Stimulated activated CD8-positive, alpha-beta memory T cell treated with anti-CD3 and anti-CD28 coated beads, Interleukin-7, amount 100 ng/mL, for 1 hour (primary cell): ENCODE results near the gene KIAA0232.
"Not testable (repeated sequence)": the region's sequence is repeated elsewhere in the genome, so short reads cannot be mapped to it uniquely, and the experiment has no call there.

Experiments
- DNase-seq, 2 donors: peaks; one replicate each; pipeline ENCODE4 v3.0.0-alpha.2; 2020; ENCODE audit warnings: low read depth in 2 of 2

KIAA0232 gene

DNA sequence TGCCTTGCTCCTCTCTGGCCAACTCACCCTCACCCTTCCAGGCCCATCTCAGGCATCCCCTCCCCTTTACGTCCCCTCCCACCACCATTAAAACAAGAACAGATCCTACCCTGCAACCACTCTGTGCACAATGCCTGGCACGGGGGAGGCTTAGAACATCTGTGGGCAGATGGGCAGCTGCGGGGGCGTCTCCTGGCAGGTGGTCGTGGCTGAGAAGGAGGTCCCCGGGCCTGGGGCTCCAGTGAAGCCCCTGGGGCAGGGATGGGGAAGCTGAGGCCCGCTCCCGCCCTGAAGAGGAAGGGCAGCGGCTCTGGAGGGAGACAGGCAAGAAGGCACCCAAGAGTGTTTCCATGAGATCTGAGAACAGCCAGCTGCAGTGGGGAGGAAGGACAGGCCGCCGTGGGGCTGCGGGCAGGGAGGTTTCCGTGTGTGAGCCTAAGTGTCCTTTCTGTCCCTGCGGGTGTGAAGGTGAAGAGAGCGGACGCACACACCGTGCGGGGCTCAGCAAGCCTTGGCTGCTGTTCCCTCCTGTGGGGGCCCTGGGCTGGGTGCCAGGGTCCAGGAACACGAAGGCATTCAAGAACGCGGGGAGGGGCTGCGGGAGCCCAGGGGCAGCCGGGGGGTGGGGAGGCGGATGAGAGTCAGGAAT lies 119.3 kb downstream of the KIAA0232 start:
- no peak for DNase-seq

DNA sequence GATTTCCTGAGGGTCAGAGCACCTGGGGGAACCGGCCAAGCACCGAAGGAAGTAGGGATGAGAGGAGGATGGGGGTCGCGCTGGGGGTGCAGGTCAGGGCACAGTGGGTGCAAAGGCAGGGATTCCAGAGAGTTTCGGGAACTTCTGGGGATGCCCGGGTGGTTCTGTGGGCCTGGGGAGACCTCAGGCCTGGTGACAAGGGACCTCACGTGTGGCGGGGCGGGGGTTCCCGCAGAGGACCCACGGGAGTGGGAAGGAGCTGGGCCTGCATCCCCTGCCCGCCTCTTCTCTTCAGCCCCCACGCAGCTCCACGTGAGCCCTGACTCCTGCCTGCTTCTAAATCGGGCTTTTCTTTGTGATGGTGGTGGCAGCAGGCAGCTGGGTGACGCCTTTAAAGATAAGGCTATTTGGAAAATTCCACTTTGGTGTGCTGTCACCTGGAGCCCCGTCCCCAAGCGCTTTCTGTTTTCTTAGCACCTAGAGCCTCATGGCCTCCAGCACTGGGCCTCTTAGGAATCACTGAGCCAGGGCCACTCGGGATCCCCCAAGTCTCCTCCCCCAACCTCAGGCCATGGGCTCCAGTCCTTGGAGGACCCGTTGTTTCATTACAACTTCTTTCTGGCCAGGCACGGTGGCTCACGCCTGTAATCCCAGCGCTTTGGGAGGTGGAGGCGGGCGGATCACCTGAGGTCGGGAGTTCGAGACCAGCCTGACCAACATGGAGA lies 120.0 kb downstream of the KIAA0232 start:
- no peak for DNase-seq

DNA sequence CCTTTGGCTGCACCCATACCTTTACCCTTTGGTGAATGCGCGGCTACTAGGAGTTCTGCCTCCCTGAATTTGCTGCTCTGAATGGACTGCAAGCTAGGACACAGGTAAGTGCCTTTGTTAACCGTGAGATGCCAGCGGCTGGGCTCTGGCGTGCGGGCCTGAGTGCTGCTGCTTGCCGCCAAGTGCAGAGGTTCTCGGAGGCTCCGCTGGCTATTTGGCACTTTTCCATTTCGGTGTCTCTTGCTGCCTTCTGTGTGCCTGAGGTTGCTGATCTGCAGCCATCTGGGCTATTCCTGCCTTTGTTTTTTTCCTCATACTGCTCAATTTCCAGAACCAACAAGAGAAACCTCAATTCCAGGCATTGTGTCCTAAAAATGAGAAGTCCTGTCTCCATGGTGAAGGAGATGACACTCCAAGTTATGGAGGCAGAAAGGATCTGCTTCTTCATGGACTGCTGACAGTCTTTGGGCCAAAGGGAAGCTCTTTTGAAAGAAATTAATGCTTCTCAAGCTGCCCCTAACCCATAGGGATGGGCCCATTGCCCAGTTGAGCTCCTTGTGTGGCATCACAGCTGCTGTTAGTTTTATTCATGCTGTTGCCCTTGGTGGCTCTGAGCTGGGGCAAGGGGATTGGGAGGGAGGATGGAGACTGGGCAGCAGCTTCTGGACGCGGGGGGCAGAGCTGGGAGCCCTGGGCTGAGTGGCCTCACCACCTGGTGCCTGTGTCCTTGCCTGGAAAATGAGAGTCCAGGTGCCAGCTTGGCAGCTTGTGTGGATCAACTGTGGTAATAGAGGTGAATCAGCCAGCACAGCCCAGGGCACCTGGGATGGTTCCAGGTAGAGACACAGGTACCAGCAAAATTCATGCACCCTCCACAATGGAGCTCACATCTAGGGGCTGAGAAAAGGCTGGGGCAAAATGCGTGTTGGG lies 123.3 kb downstream of the KIAA0232 start:
- no peak for DNase-seq

DNA sequence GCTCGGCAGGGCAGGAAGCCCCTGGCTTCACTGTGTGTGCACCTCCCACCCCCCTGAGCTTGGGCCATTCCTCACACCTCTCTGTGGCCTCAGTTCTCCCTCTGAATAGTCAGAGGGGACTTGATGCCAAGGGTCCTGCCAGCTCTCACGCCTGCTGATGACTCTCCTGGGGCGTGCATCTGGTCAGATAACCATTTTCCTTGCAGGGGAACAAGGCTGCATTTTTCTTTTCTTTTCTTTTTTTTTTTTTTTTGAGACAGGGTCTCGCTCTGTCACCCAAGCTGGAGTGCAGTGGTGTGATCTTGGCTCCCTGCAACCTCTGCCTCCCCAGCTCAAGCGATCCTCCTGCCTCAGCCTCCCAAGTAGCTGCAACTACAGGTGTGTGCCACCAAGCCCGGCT lies 124.0 kb downstream of the KIAA0232 start:
- not testable (repeated sequence) for DNase-seq

DNA sequence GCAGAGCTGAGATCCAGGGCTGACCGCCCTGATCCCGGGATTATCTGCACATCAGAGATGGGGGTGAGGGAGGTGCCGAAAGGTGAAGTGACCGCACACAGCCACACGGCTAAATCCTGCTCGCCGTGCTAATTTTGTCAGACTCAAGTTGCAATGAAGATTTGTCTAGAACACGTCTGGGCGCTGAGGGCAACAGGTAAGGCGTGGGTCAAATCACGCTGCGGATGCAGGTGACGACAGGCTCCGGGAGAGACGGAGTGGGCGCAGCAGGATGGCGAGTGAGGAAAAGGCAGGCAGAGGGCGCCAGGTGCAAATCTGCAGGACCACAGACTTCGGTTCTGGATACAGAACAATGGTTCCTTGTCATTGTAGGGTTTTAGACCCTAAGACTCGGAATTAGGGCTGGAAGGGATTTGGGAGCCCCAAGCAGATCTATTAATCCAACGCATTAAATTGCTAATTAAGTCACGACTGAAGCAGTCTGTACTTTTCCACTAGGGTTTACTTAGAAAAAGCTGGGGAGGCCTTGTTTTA lies 125.2 kb downstream of the KIAA0232 start:
- no peak for DNase-seq

- no peak for DNase-seq
These were observed 126.0 kb downstream of the KIAA0232 start for GRCh38 chr4:6908432-6909112.

DNA sequence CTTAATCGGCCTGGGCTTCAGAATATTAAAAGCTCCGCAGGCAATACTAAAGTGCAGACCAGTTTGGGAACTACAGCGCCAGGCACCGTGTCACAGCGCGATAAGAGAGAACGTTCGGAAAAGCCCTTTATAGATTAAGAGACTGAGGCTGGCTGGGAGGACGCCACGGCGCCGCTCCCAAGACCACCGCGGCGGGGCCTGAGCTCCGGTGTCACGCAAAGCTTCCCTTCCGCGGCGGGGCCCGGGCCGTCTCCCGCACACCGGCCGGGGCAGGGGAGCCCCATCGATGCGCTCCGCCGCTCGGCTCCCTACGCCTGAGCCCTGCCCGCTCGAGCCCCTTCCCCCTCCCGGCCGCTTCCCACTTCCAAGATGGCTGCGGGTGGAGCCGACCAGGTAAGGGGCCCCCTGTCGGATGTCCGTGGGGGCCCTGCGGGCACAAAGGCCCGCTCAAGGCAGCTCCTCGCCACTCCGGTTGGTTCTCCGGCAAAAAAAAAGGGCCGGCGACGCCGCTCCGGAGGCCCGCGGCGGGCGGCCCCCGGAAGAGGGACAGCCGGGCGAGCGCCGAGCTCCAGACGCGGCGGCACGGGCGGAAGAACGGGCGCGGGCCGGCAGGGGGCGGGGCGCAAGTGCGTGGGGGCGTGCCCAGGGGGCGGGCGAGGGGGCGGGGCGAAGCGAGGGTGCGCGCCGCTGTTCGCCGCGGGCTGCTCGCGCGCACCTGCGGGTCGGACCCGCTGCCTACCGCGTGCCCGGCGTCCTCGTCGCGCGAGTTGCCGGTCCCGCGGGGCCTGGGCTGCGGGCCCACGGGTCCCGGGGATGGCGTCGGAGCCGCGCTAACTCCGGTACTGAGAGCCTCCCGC lies 126.8 kb downstream of the KIAA0232 start, which contains the start of gene TBC1D14:
TSS of gene TBC1D14 (plus strand) at position 714 of the 857 bp plus-strand sequence. CDS start 13,564 bp downstream, outside the sequence.
- DNase-seq = peak; percentile 66 to 68

- no peak for DNase-seq
These were observed 127.4 kb downstream of the KIAA0232 start for GRCh38 chr4:6909970-6910339.

- DNase-seq = no peak
These were observed 127.9 kb downstream of the KIAA0232 start for GRCh38 chr4:6910340-6910959.

GRCh38 chr4:6910960-6911874 lies 128.7 kb downstream of the KIAA0232 start:
- no peak for DNase-seq

DNA sequence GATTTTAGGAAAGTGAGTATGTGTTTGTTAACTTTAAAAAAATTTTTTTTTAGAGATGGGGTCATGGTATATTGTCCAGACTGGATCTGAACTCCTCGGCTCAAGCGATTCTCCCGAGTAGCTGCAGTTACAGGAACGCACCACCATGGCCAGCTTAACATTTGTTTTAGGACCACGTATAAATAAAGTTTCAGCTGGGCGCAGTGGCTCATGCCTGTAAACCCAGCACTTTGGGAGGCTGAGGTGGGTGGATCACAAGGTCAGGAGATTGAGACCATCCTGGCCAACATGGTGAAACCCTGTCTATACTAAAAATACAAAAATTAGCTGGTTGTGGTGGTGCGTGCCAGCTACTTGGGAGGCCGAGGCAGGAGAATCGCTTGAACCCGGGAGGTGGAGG lies 129.4 kb downstream of the KIAA0232 start:
- not testable (repeated sequence) for DNase-seq

DNA sequence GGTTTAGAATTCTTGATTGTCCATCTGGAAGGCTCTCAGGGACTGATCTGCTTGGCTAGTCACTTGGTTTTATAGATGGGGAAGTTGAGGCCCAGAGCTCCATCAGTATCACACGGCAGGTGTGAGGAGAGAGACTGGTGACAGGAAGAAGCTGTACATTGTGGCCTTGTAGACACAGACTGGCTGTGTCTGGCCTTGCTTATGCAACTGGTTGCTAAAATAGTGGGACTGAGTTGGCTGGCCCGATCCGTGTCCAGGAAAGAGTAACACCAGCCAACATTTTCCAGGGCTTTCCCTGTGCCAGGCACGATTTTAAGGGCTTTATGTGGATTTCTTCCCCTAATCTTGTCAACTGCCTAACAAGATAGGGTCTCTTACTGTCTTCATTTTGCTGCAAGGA lies 129.9 kb downstream of the KIAA0232 start:
- no peak for DNase-seq

GRCh38 chr4:6913350-6913905 lies 130.9 kb downstream of the KIAA0232 start:
- DNase-seq = no peak

GRCh38 chr4:6914448-6914847 lies 131.9 kb downstream of the KIAA0232 start:
- no peak for DNase-seq

DNA sequence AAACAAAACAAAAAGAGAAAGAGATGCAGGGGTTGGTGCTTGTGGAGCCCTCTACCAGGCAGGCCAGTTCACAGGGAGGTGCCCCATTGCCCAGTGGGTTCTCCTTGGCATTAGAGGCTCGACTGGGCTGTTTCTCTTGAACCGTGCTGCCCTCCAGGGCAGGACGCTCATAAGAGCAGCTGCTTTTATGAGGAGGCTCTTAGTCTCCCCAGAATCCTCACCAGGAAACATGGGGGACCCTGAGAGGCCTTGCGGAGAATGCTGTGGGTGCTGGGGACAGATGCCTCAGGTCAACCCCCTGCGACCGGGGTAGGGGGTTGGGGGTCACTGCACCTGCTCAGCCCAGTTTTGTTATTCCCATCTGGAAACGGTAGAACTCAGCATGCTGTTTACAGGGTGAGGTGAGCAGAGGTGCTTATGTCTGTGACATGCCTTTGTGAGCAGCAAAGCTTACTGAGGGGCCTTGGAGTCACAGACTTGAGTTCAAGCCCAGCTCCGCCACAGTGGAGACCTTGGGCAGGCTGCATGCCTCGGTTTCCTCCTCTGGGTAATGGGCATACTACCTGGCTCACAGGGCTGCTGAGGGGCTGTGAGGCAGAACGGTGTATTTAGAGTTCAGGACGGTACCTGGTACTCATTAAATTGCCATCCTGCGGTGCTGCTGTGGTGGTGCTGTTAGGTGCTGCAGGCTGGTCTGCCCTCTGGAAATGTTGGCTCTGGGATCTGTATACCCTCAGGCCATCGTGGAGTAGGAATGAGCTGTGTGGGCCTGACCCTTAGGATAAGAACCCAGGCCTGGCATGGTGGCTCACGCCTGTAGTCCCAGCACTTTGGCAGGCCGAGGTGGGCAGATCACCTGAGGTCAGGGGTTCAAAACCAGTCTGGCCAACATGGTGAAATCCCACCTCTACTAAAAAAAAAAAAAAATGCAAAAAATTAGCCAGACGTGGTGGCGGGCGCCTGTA lies 132.8 kb downstream of the KIAA0232 start:
- no peak for DNase-seq

GRCh38 chr4:6916069-6916586 lies 133.6 kb downstream of the KIAA0232 start:
- DNase-seq = no peak
